HepG2 (cell line): ENCODE data around the gene BAG3. TPM values are rescaled to one million over a fixed set of nuclear protein-coding genes. Genes with fewer than 3 reads are reported as not detected.

Experiments used
- ARHGAP35 ChIP-seq: sonication (generic); formaldehyde crosslinking; IDR thresholded peaks from 2 replicates; pipeline ENCODE4 v1.9.0; 2022; ENCODE audit warnings: mild to moderate bottlenecking, inconsistent platforms, moderate library complexity, missing genetic modification reagents, borderline replicate concordance
- CSRNP2 ChIP-seq: sonication (generic); formaldehyde crosslinking; conservative IDR thresholded peaks from 2 replicates; pipeline ENCODE4 v1.8.0; 2022; ENCODE audit warnings: low read depth, missing genetic modification reagents
- HNRNPL ChIP-seq: fragments of 200-400 bp; formaldehyde crosslinking; IDR thresholded peaks from 2 replicates; pipeline ENCODE4 v1.6.1; 2017; ENCODE audit warnings: mild to moderate bottlenecking, low read depth, low read length
- IKZF1 ChIP-seq: fragments of 450-650 bp; IDR thresholded peaks from 2 replicates; pipeline ENCODE4 v1.7.1; 2016
- IRF9 ChIP-seq: sonication (generic); formaldehyde crosslinking; IDR thresholded peaks from 2 replicates; pipeline ENCODE4 v1.8.0; 2022; ENCODE audit warnings: missing genetic modification reagents, mild to moderate bottlenecking, borderline replicate concordance
- SOX6 ChIP-seq, 2 experiments: fragments of 450-650 bp in 1 of 2; sonication (generic) in 1 of 2; formaldehyde crosslinking in 1 of 2; IDR thresholded peaks; 2 replicates each; pipeline versions ENCODE4 v1.4.0 to v1.6.1; 2017 to 2020; ENCODE audit warnings: antibody characterized with exemption in 1 of 2, mild to moderate bottlenecking in 1 of 2, missing genetic modification reagents in 1 of 2
- SP1 ChIP-seq, 2 experiments: fragments of 450-650 bp in 1 of 2; sonication (generic) in 1 of 2; formaldehyde crosslinking in 1 of 2; IDR thresholded peaks; 2 replicates each; pipeline versions ENCODE4 v1.4.0 to v1.6.1; 2016 to 2020; ENCODE audit warnings: missing genetic modification reagents in 1 of 2
- U2AF1 ChIP-seq: fragments of 200-400 bp; formaldehyde crosslinking; optimal IDR thresholded peaks from 2 replicates; pipeline ENCODE3; 2017; ENCODE audit warnings: mild to moderate bottlenecking, low read depth, low read length
- ZBED4 ChIP-seq: sonication (generic); formaldehyde crosslinking; IDR thresholded peaks from 2 replicates; pipeline ENCODE4 v1.4.0; 2020; ENCODE audit warnings: missing genetic modification reagents, borderline replicate concordance
- ZBTB10 ChIP-seq: sonication (generic); formaldehyde crosslinking; IDR thresholded peaks from 2 replicates; pipeline ENCODE4 v1.4.0; 2020; ENCODE audit warnings: missing genetic modification reagents, borderline replicate concordance
- ZMAT5 ChIP-seq: sonication (generic); formaldehyde crosslinking; IDR thresholded peaks from 2 replicates; pipeline ENCODE4 v1.5.0; 2020; ENCODE audit warnings: mild to moderate bottlenecking, low read depth, missing genetic modification reagents, borderline replicate concordance
- ZNF121 ChIP-seq: sonication (generic); formaldehyde crosslinking; IDR thresholded peaks from 2 replicates; pipeline ENCODE4 v1.5.0; 2020; ENCODE audit warnings: mild to moderate bottlenecking, missing genetic modification reagents
- ZNF260 ChIP-seq: sonication (generic); formaldehyde crosslinking; IDR thresholded peaks from 2 replicates; pipeline ENCODE4 v1.4.0; 2020; ENCODE audit warnings: missing genetic modification reagents, low read depth, mild to moderate bottlenecking, borderline replicate concordance
- ZNF362 ChIP-seq: sonication (generic); formaldehyde crosslinking; IDR thresholded peaks from 2 replicates; pipeline ENCODE4 v1.4.0; 2020; ENCODE audit warnings: missing genetic modification reagents, mild to moderate bottlenecking, borderline replicate concordance
- ZNF543 ChIP-seq: sonication (generic); formaldehyde crosslinking; IDR thresholded peaks from 2 replicates; pipeline ENCODE4 v1.4.0; 2020; ENCODE audit warnings: mild to moderate bottlenecking, missing genetic modification reagents
- ZNF589 ChIP-seq: sonication (generic); formaldehyde crosslinking; conservative IDR thresholded peaks from 2 replicates; pipeline ENCODE4 v1.8.0; 2022; ENCODE audit warnings: mild to moderate bottlenecking, moderate library complexity, missing genetic modification reagents
- polyA plus RNA-seq, 8 experiments: library from polyadenylated mRNA; depleted of rRNA in 3 of 8; stranded (reverse) in 7 of 8; unstranded in 1 of 8; fragments of >200 nt; fragmentation: Illumina TruSeq in 4 of 8; extraction: Trizol in 4 of 8; gene quantifications; 2 replicates each; pipeline versions ENCODE4 v1.2.1 to v1.2.3, GENCODE V29; 2011 to 2016; ENCODE audit warnings: low read depth in 4 of 8, missing spikeins in 1 of 8, mixed read lengths in 1 of 8; ENCODE audit not compliant: insufficient read depth in 1 of 8
- total RNA-seq, 5 experiments: library from RNA; depleted of rRNA; stranded (reverse); fragments of >200 nt; fragmentation: Illumina TruSeq; extraction: Trizol; gene quantifications; 2 replicates each; pipeline ENCODE4 v1.2.3, GENCODE V29; 2016; ENCODE audit warnings: low read depth in 1 of 5

Gene BAG3
- total and polyA plus RNA-seq, 2 of the 13 experiments (the other 11 are each of a cell fraction or from before 2014, with no cell fraction given): 2.9 to 6.7 TPM

- TF ChIP-seq ZMAT5 (CRISPR knock-in tag) (no peak), ZNF260 (CRISPR knock-in tag) (no peak), ZNF543 (CRISPR knock-in tag) (no peak), ARHGAP35 (no peak), SP1 (IDR thresholded peaks at IDR 0.05) (no peak), SP1 (CRISPR knock-in tag; IDR thresholded peaks at IDR 0.05) (no peak), ZNF121 (no peak), ZNF362 (CRISPR knock-in tag) (no peak), IRF9 (no peak), IKZF1 (no peak), SOX6 (IDR thresholded peaks at IDR 0.05) (no peak), SOX6 (CRISPR knock-in tag; IDR thresholded peaks at IDR 0.05) (no peak), U2AF1 (no peak), CSRNP2 (no peak), ZNF589 (CRISPR knock-in tag) (no peak), ZBTB10 (CRISPR knock-in tag) (no peak), HNRNPL (no peak), ZBED4 (CRISPR knock-in tag) (no peak)
These were observed 34.2 kb upstream of the BAG3 start (continued) for GRCh38 chr10:119616882-119617570.
